A549 (cell line): ENCODE data around the gene RIMBP2.

Source experiments
- CHD2 ChIP-seq: fragments of 150-350 bp; IDR thresholded peaks from 2 replicates; pipeline ENCODE4 v1.6.1; 2014; ENCODE audit warnings: low read length; ENCODE audit not compliant: partially characterized antibody
- CTCF ChIP-seq: fragments of >200 bp; sonication (Bioruptor Twin); formaldehyde crosslinking; IDR thresholded peaks from 3 replicates; pipeline ENCODE4 v1.5.1; 2016
- USF2 ChIP-seq: fragments of 450-650 bp; IDR thresholded peaks from 2 replicates; pipeline ENCODE4 v1.6.1; 2014; ENCODE audit warnings: antibody characterized with exemption

- TF ChIP-seq CHD2 (no peak), CTCF (no peak), USF2 (no peak)
Measured at GRCh38 chr12:130667421-130667960, 48.6 kb downstream of the RIMBP2 start.
